Glutamatergic neuron (in vitro differentiated cells): ENCODE data around the gene TP53BP1. TPM values are rescaled to one million over a fixed set of nuclear protein-coding genes. Genes with fewer than 3 reads are reported as not detected.

Experiments used
- DNase-seq: peaks from one replicate; pipeline ENCODE4 v3.0.0; 2022
- H3K27ac Mint-ChIP-seq: one replicate; pipeline ENCODE4 v1.8.0; 2020; ENCODE audit warnings: mild to moderate bottlenecking, mixed read lengths, inconsistent platforms; ENCODE audit not compliant: unreplicated experiment
- H3K27me3 Mint-ChIP-seq: one replicate; pipeline ENCODE4 v1.8.0; 2020; ENCODE audit warnings: mild to moderate bottlenecking, moderate library complexity, mixed read lengths, inconsistent platforms; ENCODE audit not compliant: unreplicated experiment
- H3K36me3 Mint-ChIP-seq: one replicate; pipeline ENCODE4 v1.8.0; 2020; ENCODE audit warnings: mild to moderate bottlenecking, mixed read lengths, inconsistent platforms; ENCODE audit not compliant: unreplicated experiment
- H3K4me1 Mint-ChIP-seq: one replicate; pipeline ENCODE4 v1.8.0; 2020; ENCODE audit warnings: mild to moderate bottlenecking, low read depth, mixed read lengths, inconsistent platforms; ENCODE audit not compliant: unreplicated experiment
- H3K4me3 Mint-ChIP-seq: one replicate; pipeline ENCODE4 v1.8.0; 2020; ENCODE audit warnings: mild to moderate bottlenecking, mixed read lengths, inconsistent platforms; ENCODE audit not compliant: unreplicated experiment
- H3K9me3 Mint-ChIP-seq: one replicate; pipeline ENCODE4 v1.8.0; 2020; ENCODE audit warnings: mild to moderate bottlenecking, moderate library complexity, mixed read lengths, inconsistent platforms; ENCODE audit not compliant: unreplicated experiment
- total RNA-seq: library from RNA; stranded (reverse); fragmentation: NEBNext Ultra II Directional; extraction: Animal tissue kit (Norgen Biotek cat#: 25700); gene quantifications from one replicate; pipeline ENCODE4 v1.2.1, GENCODE V29; 2021; ENCODE audit not compliant: unreplicated experiment
- TF ChIP-seq, protein P1 (sequence below): fragments of 200-600 bp; sonication (generic); IDR thresholded peaks from one replicate; pipeline ENCODE4 v1.5.0; 2021; ENCODE audit not compliant: partially characterized antibody, unreplicated experiment

TP53BP1 gene
- total RNA-seq, 1 donor from 2014 or later = 142 TPM

DNA sequence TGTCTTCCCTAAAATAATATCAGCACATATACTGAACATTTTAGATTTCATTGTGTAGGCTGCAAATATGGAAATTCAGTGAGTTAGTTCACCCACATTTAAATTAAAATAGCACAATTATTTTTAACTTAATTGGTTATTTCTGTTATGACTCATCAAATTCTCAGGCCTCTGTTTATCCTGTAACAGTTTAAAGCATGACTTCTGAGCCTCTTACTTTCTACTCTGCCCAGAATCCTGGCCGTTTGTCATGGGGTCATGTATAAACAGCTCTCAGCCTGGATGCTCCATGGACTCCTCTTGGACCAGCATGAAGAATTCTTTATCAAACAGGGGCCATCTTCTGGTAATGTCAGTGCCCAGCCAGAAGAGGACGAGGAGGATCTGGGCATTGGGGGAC, 109.9 kb downstream of the TP53BP1 start:
- no peaks in the 10 kb centered on the region for H3K4me1 Mint-ChIP-seq
- DNase-seq = no peak
- H3K9me3 Mint-ChIP-seq = no peaks in the 10 kb centered on the region
- H3K27me3 Mint-ChIP-seq = no peaks in the 10 kb centered on the region
- TF ChIP-seq, protein P1, sequence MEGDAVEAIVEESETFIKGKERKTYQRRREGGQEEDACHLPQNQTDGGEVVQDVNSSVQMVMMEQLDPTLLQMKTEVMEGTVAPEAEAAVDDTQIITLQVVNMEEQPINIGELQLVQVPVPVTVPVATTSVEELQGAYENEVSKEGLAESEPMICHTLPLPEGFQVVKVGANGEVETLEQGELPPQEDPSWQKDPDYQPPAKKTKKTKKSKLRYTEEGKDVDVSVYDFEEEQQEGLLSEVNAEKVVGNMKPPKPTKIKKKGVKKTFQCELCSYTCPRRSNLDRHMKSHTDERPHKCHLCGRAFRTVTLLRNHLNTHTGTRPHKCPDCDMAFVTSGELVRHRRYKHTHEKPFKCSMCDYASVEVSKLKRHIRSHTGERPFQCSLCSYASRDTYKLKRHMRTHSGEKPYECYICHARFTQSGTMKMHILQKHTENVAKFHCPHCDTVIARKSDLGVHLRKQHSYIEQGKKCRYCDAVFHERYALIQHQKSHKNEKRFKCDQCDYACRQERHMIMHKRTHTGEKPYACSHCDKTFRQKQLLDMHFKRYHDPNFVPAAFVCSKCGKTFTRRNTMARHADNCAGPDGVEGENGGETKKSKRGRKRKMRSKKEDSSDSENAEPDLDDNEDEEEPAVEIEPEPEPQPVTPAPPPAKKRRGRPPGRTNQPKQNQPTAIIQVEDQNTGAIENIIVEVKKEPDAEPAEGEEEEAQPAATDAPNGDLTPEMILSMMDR = no peak
- no peaks in the 10 kb centered on the region for H3K36me3 Mint-ChIP-seq
- H3K4me3 Mint-ChIP-seq = no peak overlapping the region
- H3K27ac Mint-ChIP-seq = no peak overlapping the region

DNA sequence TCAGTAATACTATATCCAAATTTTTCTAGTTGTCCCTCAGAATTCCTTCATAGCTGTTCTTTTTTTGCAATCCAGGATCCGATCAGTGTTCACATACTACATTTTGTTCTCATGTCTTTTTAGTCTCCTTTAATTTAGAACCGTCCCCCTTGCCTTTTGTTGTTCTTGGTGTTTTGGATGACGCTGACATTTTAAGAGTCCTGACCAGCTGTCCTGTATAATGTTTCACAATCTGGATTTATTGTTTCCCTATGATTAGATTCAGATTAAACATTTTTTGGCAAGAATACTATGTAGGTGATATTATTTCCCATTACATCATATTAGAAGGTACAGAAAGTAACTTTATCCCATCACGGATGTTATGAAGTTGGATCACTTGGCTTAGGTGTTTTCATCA, 110.6 kb downstream of the TP53BP1 start:
- H3K4me1 Mint-ChIP-seq = no peaks in the 10 kb centered on the region
- no peak overlapping the region for H3K27ac Mint-ChIP-seq
- H3K36me3 Mint-ChIP-seq = no peaks in the 10 kb centered on the region
- no peaks in the 10 kb centered on the region for H3K27me3 Mint-ChIP-seq
- TF ChIP-seq, protein P1 = no peak
- H3K9me3 Mint-ChIP-seq = no peaks in the 10 kb centered on the region
- no peak for DNase-seq
- no peak overlapping the region for H3K4me3 Mint-ChIP-seq

DNA sequence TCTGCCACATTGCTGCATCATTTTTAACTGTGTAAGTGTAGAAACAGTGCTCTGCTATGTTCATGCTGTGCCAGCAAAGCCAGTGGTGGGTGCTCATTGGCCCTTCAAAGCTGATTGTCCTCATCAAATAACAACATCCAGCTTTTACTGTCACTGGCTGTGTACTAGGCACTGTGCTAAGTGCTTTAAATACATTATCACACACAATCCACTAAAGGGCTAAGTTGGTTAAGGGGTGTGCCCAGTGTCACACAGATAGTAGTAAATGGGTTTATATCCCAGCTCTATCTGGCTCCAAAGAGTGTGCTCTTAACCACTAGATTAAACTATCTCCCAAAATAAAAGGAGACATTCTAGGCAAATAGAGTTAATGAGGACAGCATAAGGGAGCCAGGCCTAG, 114.4 kb downstream of the TP53BP1 start:
- no peak for DNase-seq
- H3K4me3 Mint-ChIP-seq = no peak overlapping the region
- H3K36me3 Mint-ChIP-seq = no peaks in the 10 kb centered on the region
- H3K4me1 Mint-ChIP-seq = no peaks in the 10 kb centered on the region
- H3K27ac Mint-ChIP-seq = no peak overlapping the region
- TF ChIP-seq, protein P1 = no peak
- H3K9me3 Mint-ChIP-seq = no peaks in the 10 kb centered on the region
- H3K27me3 Mint-ChIP-seq = no peaks in the 10 kb centered on the region

DNA sequence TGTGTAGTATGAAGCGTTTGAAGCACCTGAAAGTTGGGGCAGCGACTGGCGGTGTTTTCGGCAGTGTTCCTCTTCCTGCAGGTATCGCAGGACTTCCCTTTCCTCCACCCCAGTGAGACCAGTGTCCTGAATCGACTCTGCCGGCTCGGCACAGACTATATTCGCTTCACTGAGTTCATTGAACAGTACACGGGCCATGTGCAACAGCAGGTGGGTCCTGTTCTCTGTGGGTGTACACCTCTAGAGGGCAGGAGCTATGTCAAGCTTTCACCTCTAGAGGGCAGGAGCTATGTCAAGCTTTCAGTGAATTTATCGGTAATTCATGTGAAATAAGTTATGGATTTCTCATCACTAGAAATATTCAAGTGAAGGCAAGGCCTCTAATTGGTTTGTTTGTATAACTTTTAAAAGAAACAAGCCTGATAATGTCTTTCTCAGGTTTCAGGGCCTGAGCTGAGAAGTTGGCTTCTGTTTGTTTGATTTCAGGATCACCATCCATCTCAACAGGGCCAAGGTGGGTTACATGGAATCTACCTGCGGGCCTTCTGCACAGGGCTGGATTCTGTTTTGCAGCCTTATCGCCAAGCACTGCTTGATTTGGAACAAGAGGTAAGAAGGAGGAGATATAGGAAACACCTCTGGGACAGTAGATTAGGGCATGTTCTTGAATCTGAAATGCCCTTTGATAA, 116.8 kb downstream of the TP53BP1 start:
- no peak overlapping the region for H3K4me3 Mint-ChIP-seq
- peak; percentile 40 for DNase-seq
- H3K27ac Mint-ChIP-seq = no peak overlapping the region
- H3K36me3 Mint-ChIP-seq = no peaks in the 10 kb centered on the region
- no peaks in the 10 kb centered on the region for H3K27me3 Mint-ChIP-seq
- TF ChIP-seq, protein P1 = peak; percentile 84
- H3K4me1 Mint-ChIP-seq = peaks cover 2% of the 10 kb centered on the region
- peaks cover 3% of the 10 kb centered on the region for H3K9me3 Mint-ChIP-seq
